Esophagus (tissue), 2 donors: ENCODE measurements around the gene FHIT. TPM values are rescaled to one million over a fixed set of nuclear protein-coding genes. Genes with fewer than 3 reads are reported as not detected.

Source experiments
- H3K27ac ChIP-seq, 2 donors: one replicate each; pipeline ENCODE4 v1.5.1; 2013; ENCODE audit warnings: low read depth in 2 of 2, mild to moderate bottlenecking in 2 of 2, inconsistent platforms in 1 of 2, low read length in 1 of 2, moderate library complexity in 1 of 2
- H3K27me3 ChIP-seq, 2 donors: one replicate each; pipeline ENCODE4 v1.6.1; 2013; ENCODE audit warnings: low read length in 2 of 2, control low read depth in 1 of 2, mild to moderate bottlenecking in 1 of 2; ENCODE audit not compliant: insufficient read depth in 2 of 2, control insufficient read depth in 1 of 2
- H3K36me3 ChIP-seq, 2 donors: one replicate each; pipeline ENCODE4 v1.6.1; 2013; ENCODE audit warnings: low read length in 1 of 2; ENCODE audit not compliant: control insufficient read depth in 2 of 2, insufficient read depth in 2 of 2
- H3K4me1 ChIP-seq, 2 donors: one replicate each; pipeline ENCODE4 v1.6.1; 2013; ENCODE audit warnings: low read length in 1 of 2; ENCODE audit not compliant: control insufficient read depth in 2 of 2, insufficient read depth in 2 of 2
- H3K4me3 ChIP-seq, 2 donors: one replicate each; pipeline ENCODE4 v1.5.1; 2013; ENCODE audit warnings: low read length in 2 of 2, mild to moderate bottlenecking in 2 of 2, low read depth in 1 of 2, moderate library complexity in 1 of 2
- H3K9me3 ChIP-seq, 2 donors: one replicate each; pipeline ENCODE4 v1.6.1; 2013; ENCODE audit warnings: mild to moderate bottlenecking in 2 of 2, low read depth in 1 of 2, low read length in 1 of 2, moderate library complexity in 1 of 2; ENCODE audit not compliant: control insufficient read depth in 2 of 2, insufficient read depth in 1 of 2
- WGBS, 2 donors: extraction: QIAGEN DNeasy Blood & Tissue Kit; methylation state at CpG; one replicate each; pipeline ENCODE4 v1.1.7; 2013; 5-methylcytosine and 5-hydroxymethylcytosine counted together
- polyA plus RNA-seq, 2 donors: library from polyadenylated mRNA; stranded (reverse); fragments of 200-250 nt; gene quantifications; one replicate each; pipeline ENCODE4 v1.2.3, GENCODE V29; 2013
- donor health status: healthy with polysubstance abuse.
- donor health status: Bipolar disorder and iron deficiency.

FHIT gene
- polyA plus RNA-seq, 2 donors = 3.4 to 5.0 TPM

DNA sequence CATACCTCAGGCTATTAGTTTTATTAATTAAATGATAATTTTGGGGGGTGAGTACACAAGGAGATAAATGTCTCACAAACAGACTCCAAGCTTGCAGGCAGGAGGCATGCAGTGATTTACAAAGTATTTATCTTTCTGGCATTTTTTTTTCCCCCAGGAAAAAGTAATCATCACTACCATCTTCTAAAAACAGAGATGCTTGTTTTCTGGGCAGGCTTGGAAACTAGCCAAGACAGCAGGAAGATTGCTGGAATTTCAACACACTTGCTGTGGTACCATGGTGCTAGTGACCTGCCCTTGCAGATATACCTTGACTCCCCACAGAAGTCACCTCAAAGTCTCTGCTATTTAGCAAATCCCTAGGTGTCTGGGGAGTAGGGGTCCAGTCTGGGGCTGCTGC lies 1468.6 kb downstream of the FHIT start:
- Histone ChIP-seq H3K9me3 (no peaks in the 10 kb centered on the region), H3K4me3 (no peak overlapping the region), H3K27ac (no peak overlapping the region), H3K36me3 (no peaks in the 10 kb centered on the region), H3K27me3 (no peaks in the 10 kb centered on the region), H3K4me1 (no peaks in the 10 kb centered on the region)

DNA sequence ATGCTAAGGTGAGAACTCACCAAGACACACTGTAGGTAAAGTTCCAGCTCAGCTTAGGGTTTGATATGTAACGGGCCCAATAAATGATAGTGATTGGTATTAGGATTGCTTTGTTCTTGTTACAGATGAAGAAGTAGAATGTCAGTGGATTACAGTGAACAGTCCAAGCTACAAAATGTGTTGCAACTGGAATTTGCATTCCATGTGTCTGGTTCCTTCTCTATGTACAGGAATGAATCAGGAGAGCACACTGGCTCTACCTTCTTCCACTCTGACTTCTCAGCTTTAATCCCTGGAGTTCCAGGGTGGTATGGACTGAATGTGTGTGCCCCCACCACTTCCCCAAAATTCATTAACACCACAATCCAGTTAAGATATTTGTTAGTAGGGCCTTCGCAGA lies 1471.0 kb downstream of the FHIT start:
- Histone ChIP-seq H3K4me1 (no peaks in the 10 kb centered on the region), H3K36me3 (no peaks in the 10 kb centered on the region), H3K4me3 (no peak overlapping the region), H3K27ac (no peak overlapping the region), H3K27me3 (no peaks in the 10 kb centered on the region), H3K9me3 (no peaks in the 10 kb centered on the region)
- 94 to 95% methylated on average over 2 of the region's 2 CpGs for WGBS, 2 donors

- no peaks in the 10 kb centered on the region for H3K9me3 ChIP-seq
Observed at GRCh38 chr3:59779260-59779659, 1472.0 kb downstream of the FHIT start.

DNA sequence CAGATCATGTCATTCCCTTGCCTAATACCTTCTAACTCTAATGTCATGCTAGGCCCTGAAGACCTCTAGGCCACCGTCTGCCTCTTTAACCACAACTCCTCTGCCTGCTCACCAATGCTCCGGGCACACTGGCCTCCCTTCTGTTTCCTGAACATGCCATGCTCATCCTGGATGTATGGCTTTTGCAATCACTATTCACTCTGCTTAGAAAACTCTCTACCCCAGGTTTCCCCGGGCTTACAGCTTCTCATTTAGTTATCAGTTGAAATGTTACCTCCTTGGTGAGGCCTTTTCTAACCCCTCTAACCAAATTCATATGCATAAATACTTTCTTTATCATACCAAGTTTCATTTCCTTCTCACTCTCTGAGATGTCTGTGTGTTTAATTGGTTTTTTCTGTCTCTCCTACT lies 1473.6 kb downstream of the FHIT start:
- H3K9me3 ChIP-seq = no peaks in the 10 kb centered on the region
- no peaks in the 10 kb centered on the region for H3K4me1 ChIP-seq
- 68 to 69% methylated on average over 3 of the region's 3 CpGs for WGBS, 2 donors
- no peak overlapping the region for H3K4me3 ChIP-seq
- H3K27me3 ChIP-seq = no peaks in the 10 kb centered on the region
- H3K27ac ChIP-seq = no peak overlapping the region
- no peaks in the 10 kb centered on the region for H3K36me3 ChIP-seq

More at GRCh38 chr3:59779260-59779659, 1472.0 kb downstream of the FHIT start:
- Histone ChIP-seq H3K36me3 (no peaks in the 10 kb centered on the region), H3K27ac (no peak overlapping the region), H3K4me1 (no peaks in the 10 kb centered on the region), H3K27me3 (no peaks in the 10 kb centered on the region), H3K4me3 (no peak overlapping the region)
- 92 to 96% methylated on average over 3 of the region's 3 CpGs for WGBS, 2 donors

GRCh38 chr3:59777066-59777465 lies 1474.2 kb downstream of the FHIT start:
- no peak overlapping the region for H3K27ac ChIP-seq
- no peaks in the 10 kb centered on the region for H3K36me3 ChIP-seq
- no peak overlapping the region for H3K4me3 ChIP-seq
- H3K9me3 ChIP-seq = no peaks in the 10 kb centered on the region
- no peaks in the 10 kb centered on the region for H3K4me1 ChIP-seq
- WGBS, 2 donors = 89 to 93% methylated on average over 7 of the region's 7 CpGs
- no peaks in the 10 kb centered on the region for H3K27me3 ChIP-seq

- Histone ChIP-seq H3K36me3 (no peaks in the 10 kb centered on the region), H3K27ac (no peak overlapping the region), H3K9me3 (no peaks in the 10 kb centered on the region), H3K4me3 (no peak overlapping the region), H3K27me3 (no peaks in the 10 kb centered on the region), H3K4me1 (no peaks in the 10 kb centered on the region)
- WGBS, 2 donors = 85 to 94% methylated on average over 7 of the region's 7 CpGs
Observed at GRCh38 chr3:59775761-59776325, 1475.4 kb downstream of the FHIT start.

DNA sequence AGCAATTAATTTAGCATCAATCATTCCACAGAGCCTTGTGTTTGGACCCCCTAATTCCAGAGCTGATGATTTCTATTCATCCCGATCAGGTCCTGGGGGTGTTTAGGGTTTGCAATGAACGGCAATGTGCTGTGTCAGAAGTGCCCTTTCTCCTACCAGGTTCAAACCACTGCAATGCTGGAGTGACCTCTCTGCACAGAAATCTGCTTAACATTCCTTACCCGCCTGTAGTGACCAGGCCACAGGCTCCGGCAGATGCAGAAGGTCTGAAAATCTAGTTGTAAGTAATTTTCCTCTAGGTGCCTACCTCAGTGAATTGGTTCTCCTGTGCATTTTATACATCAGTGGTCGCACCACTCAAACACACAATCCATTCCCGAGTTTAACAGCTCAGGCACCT lies 1476.1 kb downstream of the FHIT start:
- no peaks in the 10 kb centered on the region for H3K9me3 ChIP-seq
- 89 to 91% methylated on average over 6 of the region's 6 CpGs for WGBS, 2 donors
- H3K27me3 ChIP-seq = no peaks in the 10 kb centered on the region
- no peak overlapping the region for H3K27ac ChIP-seq
- H3K4me3 ChIP-seq = no peak overlapping the region
- H3K4me1 ChIP-seq = no peaks in the 10 kb centered on the region
- no peaks in the 10 kb centered on the region for H3K36me3 ChIP-seq

GRCh38 chr3:59774634-59775033 lies 1476.6 kb downstream of the FHIT start:
- no peaks in the 10 kb centered on the region for H3K9me3 ChIP-seq
- H3K4me1 ChIP-seq = no peaks in the 10 kb centered on the region
- H3K36me3 ChIP-seq = no peaks in the 10 kb centered on the region
- no peak overlapping the region for H3K4me3 ChIP-seq
- H3K27me3 ChIP-seq = no peaks in the 10 kb centered on the region
- H3K27ac ChIP-seq = no peak overlapping the region
- 60 to 72% methylated on average over 6 of the region's 6 CpGs for WGBS, 2 donors

GRCh38 chr3:59774000-59774399 lies 1477.3 kb downstream of the FHIT start:
- H3K36me3 ChIP-seq = no peaks in the 10 kb centered on the region
- H3K4me1 ChIP-seq = no peaks in the 10 kb centered on the region
- H3K27me3 ChIP-seq = no peaks in the 10 kb centered on the region
- 74 to 84% methylated on average over 6 of the region's 6 CpGs for WGBS, 2 donors
- H3K9me3 ChIP-seq = no peaks in the 10 kb centered on the region
- no peak overlapping the region for H3K4me3 ChIP-seq
- H3K27ac ChIP-seq = no peak overlapping the region
